ENCODE data around the gene QKI. TPM values are rescaled to one million over a fixed set of nuclear protein-coding genes. Genes with fewer than 3 reads are reported as not detected.

The QKI gene
- total RNA-seq, 4 donors from 2014 or later, result 283 to 425 (median 344) TPM

- H3K4me3 ChIP-seq, result no peak overlapping the region
- no peaks in the 10 kb centered on the region for H3K4me1 ChIP-seq
- no peak for ATAC-seq
- peaks cover 0 to 4% (median 0%) of the 10 kb centered on the region in 3 donors for H3K27me3 ChIP-seq
- no peaks in the 10 kb centered on the region for H3K9me3 ChIP-seq
- no peaks in the 10 kb centered on the region for H3K36me3 ChIP-seq
- intact Hi-C loops (cut with DNase I; ENCODE audit: low total_unique reads) (no loop called here), in situ Hi-C loops (cut with MboI; ENCODE audit: low sequenced_read_pairs in 4 of 4) (loop anchor here in 1 of 4 donors (25.0 kb wide), 1 partner anchor 1611 kb away; no protein-coding TSS in a partner anchor)
- TF ChIP-seq, protein P1, sequence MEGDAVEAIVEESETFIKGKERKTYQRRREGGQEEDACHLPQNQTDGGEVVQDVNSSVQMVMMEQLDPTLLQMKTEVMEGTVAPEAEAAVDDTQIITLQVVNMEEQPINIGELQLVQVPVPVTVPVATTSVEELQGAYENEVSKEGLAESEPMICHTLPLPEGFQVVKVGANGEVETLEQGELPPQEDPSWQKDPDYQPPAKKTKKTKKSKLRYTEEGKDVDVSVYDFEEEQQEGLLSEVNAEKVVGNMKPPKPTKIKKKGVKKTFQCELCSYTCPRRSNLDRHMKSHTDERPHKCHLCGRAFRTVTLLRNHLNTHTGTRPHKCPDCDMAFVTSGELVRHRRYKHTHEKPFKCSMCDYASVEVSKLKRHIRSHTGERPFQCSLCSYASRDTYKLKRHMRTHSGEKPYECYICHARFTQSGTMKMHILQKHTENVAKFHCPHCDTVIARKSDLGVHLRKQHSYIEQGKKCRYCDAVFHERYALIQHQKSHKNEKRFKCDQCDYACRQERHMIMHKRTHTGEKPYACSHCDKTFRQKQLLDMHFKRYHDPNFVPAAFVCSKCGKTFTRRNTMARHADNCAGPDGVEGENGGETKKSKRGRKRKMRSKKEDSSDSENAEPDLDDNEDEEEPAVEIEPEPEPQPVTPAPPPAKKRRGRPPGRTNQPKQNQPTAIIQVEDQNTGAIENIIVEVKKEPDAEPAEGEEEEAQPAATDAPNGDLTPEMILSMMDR (IDR thresholded peaks at IDR 0.05 in 4 of 5, conservative IDR thresholded peaks at IDR 0.05 in 1 of 5), result no peak
- no peak for TF ChIP-seq POLR2A (IDR thresholded peaks at IDR 0.05)
- no peak for DNase-seq
- no peak overlapping the region for H3K27ac ChIP-seq
Observed at GRCh38 chr6:163626073-163626867, 211.8 kb downstream of the QKI start.

- Histone ChIP-seq H3K27me3 (peaks cover 0 to 4% (median 0%) of the 10 kb centered on the region in 3 donors), H3K9me3 (no peaks in the 10 kb centered on the region), H3K36me3 (no peaks in the 10 kb centered on the region), H3K4me3 (no peak overlapping the region), H3K27ac (no peak overlapping the region), H3K4me1 (no peaks in the 10 kb centered on the region)
- no peak for ATAC-seq
- in situ Hi-C loops (cut with MboI; ENCODE audit: low sequenced_read_pairs in 4 of 4), result loop anchor here in 1 of 4 donors (25.0 kb wide), 1 partner anchor 1610 kb away; no protein-coding TSS in a partner anchor
- no peak for DNase-seq
- intact Hi-C loops (cut with DNase I; ENCODE audit: low total_unique reads), result no loop called here
- TF ChIP-seq, protein P1 (IDR thresholded peaks at IDR 0.05 in 4 of 5, conservative IDR thresholded peaks at IDR 0.05 in 1 of 5), result no peak
- TF ChIP-seq POLR2A (IDR thresholded peaks at IDR 0.05), result no peak
Observed at GRCh38 chr6:163627274-163628062, 212.9 kb downstream of the QKI start.

Data from gastrocnemius medialis (tissue), 4 donors.